HEK293 (cell line): ENCODE data around the gene OLA1.

Source experiments
- CTCF ChIA-PET: fragments of 350-600 bp; formaldehyde crosslinking; extraction: SDS; loops from one replicate; lab custom pipeline; 2021; ENCODE audit warnings: antibody characterized with exemption; lab: Yijun Ruan, JAX
- POLR2A ChIA-PET: fragments of 300-600 bp; formaldehyde crosslinking; extraction: SDS; loops from one replicate; lab custom pipeline; 2020; ENCODE audit warnings: antibody characterized with exemption, inconsistent platforms; lab: Yijun Ruan, JAX
- H3K27ac ChIP-seq: fragments of 200-500 bp; sonication (Bioruptor generic); 2 replicates; pipeline ENCODE4 v1.5.1; 2014; ENCODE audit warnings: low read depth, low read length, control low read depth, inconsistent platforms; ENCODE audit errors: extremely low read depth
- H3K36me3 ChIP-seq, 2 experiments: fragments of 200-500 bp in 1 of 2; sonication (Bioruptor generic) in 1 of 2; 1 replicate in 1 of 2; 2 replicates in 1 of 2; pipeline ENCODE4 v1.5.1; 2014 to 2017; ENCODE audit warnings: inconsistent platforms in 2 of 2, low read length in 2 of 2; ENCODE audit not compliant: control insufficient read depth in 2 of 2, insufficient read depth in 1 of 2
- H3K4me1 ChIP-seq: fragments of 200-500 bp; sonication (Bioruptor generic); 2 replicates; pipeline ENCODE4 v1.5.1; 2014; ENCODE audit warnings: mild to moderate bottlenecking, low read length, inconsistent platforms; ENCODE audit not compliant: control insufficient read depth, insufficient read depth
- H3K4me3 ChIP-seq: 2 replicates; pipeline ENCODE4 v1.5.1; 2011; ENCODE audit warnings: low read depth, mild to moderate bottlenecking, control low read depth, low read length, moderate library complexity
- H3K9me3 ChIP-seq: fragments of 200-500 bp; sonication (Bioruptor generic); 2 replicates; pipeline ENCODE4 v1.5.1; 2014; ENCODE audit warnings: low read depth, low read length, inconsistent platforms; ENCODE audit not compliant: control insufficient read depth, insufficient read depth
- BCL11A ChIP-seq: fragments of 450-650 bp; formaldehyde crosslinking; IDR thresholded peaks from 2 replicates; pipeline ENCODE4 v1.5.1; 2016; ENCODE audit warnings: low read depth, missing biosample characterization, missing genetic modification characterization
- EGR2 ChIP-seq: fragments of 450-650 bp; formaldehyde crosslinking; IDR thresholded peaks from 2 replicates; pipeline ENCODE4 v1.5.1; 2016; ENCODE audit warnings: low read depth, missing biosample characterization, missing genetic modification characterization
- HOXD13 ChIP-seq: sonication (generic); formaldehyde crosslinking; IDR thresholded peaks from 2 replicates; pipeline ENCODE4 v1.8.0; 2022; ENCODE audit warnings: missing genetic modification reagents, borderline replicate concordance
- KLF1 ChIP-seq: fragments of 450-650 bp; formaldehyde crosslinking; IDR thresholded peaks from 2 replicates; pipeline ENCODE4 v1.5.1; 2016; ENCODE audit warnings: missing biosample characterization, missing genetic modification characterization
- KLF8 ChIP-seq: fragments of 450-650 bp; formaldehyde crosslinking; IDR thresholded peaks from 2 replicates; pipeline ENCODE4 v1.5.1; 2016; ENCODE audit warnings: missing biosample characterization, missing genetic modification characterization
- PRDM6 ChIP-seq: fragments of 450-650 bp; formaldehyde crosslinking; IDR thresholded peaks from 2 replicates; pipeline ENCODE4 v1.5.1; 2017; ENCODE audit warnings: missing biosample characterization, missing genetic modification characterization
- REST ChIP-seq: fragments of 450-650 bp; formaldehyde crosslinking; IDR thresholded peaks from 2 replicates; pipeline ENCODE4 v1.5.1; 2016; ENCODE audit warnings: missing biosample characterization, missing genetic modification characterization
- SCRT2 ChIP-seq: fragments of 450-650 bp; formaldehyde crosslinking; IDR thresholded peaks from 2 replicates; pipeline ENCODE4 v1.5.1; 2016; ENCODE audit warnings: missing biosample characterization, missing genetic modification characterization
- SETDB1 ChIP-seq: IDR thresholded peaks from one replicate; pipeline ENCODE4 v1.6.1; 2017; ENCODE audit warnings: mild to moderate bottlenecking, low read length, moderate library complexity, mixed read lengths; ENCODE audit not compliant: insufficient read length
- YY1 ChIP-seq: fragments of 450-650 bp; formaldehyde crosslinking; IDR thresholded peaks from 2 replicates; pipeline ENCODE4 v1.5.1; 2018; ENCODE audit warnings: missing biosample characterization, missing genetic modification characterization
- ZBTB48 ChIP-seq: fragments of 450-650 bp; formaldehyde crosslinking; IDR thresholded peaks from 2 replicates; pipeline ENCODE4 v1.5.1; 2016; ENCODE audit warnings: missing biosample characterization, missing genetic modification characterization
- ZBTB8A ChIP-seq: fragments of 450-650 bp; formaldehyde crosslinking; IDR thresholded peaks from 2 replicates; pipeline ENCODE4 v1.5.1; 2016; ENCODE audit warnings: missing biosample characterization, missing genetic modification characterization
- ZNF114 ChIP-seq: fragments of 450-650 bp; formaldehyde crosslinking; IDR thresholded peaks from 2 replicates; pipeline ENCODE4 v1.5.0; 2017; ENCODE audit warnings: missing biosample characterization, missing genetic modification characterization
- ZNF169 ChIP-seq: fragments of 450-650 bp; formaldehyde crosslinking; IDR thresholded peaks from 2 replicates; pipeline ENCODE4 v1.5.1; 2016; ENCODE audit warnings: missing biosample characterization, missing genetic modification characterization
- ZNF221 ChIP-seq: fragments of 450-650 bp; formaldehyde crosslinking; IDR thresholded peaks from 2 replicates; pipeline ENCODE4 v1.5.1; 2017; ENCODE audit warnings: missing biosample characterization, missing genetic modification characterization, borderline replicate concordance
- ZNF341 ChIP-seq: fragments of 450-650 bp; formaldehyde crosslinking; IDR thresholded peaks from 2 replicates; pipeline ENCODE4; 2016; ENCODE audit warnings: low read depth, missing biosample characterization, missing genetic modification characterization
- ZNF501 ChIP-seq: fragments of 450-650 bp; formaldehyde crosslinking; IDR thresholded peaks from 2 replicates; pipeline ENCODE4 v1.5.1; 2016; ENCODE audit warnings: missing biosample characterization, missing genetic modification characterization
- ZNF510 ChIP-seq: fragments of 450-650 bp; formaldehyde crosslinking; IDR thresholded peaks from 2 replicates; pipeline ENCODE4 v1.5.1; 2018; ENCODE audit warnings: mild to moderate bottlenecking, missing genetic modification characterization, missing biosample characterization; ENCODE audit not compliant: insufficient replicate concordance
- ZNF521 ChIP-seq: fragments of 450-650 bp; formaldehyde crosslinking; IDR thresholded peaks from 2 replicates; pipeline ENCODE4 v1.5.1; 2017; ENCODE audit warnings: missing biosample characterization, mild to moderate bottlenecking, missing genetic modification characterization
- ZNF558 ChIP-seq: fragments of 450-650 bp; formaldehyde crosslinking; IDR thresholded peaks from 2 replicates; pipeline ENCODE4 v1.5.1; 2016; ENCODE audit warnings: missing biosample characterization, missing genetic modification characterization
- ZNF560 ChIP-seq: fragments of 450-650 bp; formaldehyde crosslinking; IDR thresholded peaks from 2 replicates; pipeline ENCODE4 v1.5.1; 2017; ENCODE audit warnings: missing biosample characterization, missing genetic modification characterization, borderline replicate concordance
- ZNF654 ChIP-seq: fragments of 450-650 bp; formaldehyde crosslinking; IDR thresholded peaks from 2 replicates; pipeline ENCODE4 v1.5.1; 2016; ENCODE audit warnings: low read depth, missing biosample characterization, missing genetic modification characterization
- ZNF792 ChIP-seq: fragments of 450-650 bp; formaldehyde crosslinking; IDR thresholded peaks from 2 replicates; pipeline ENCODE4 v1.5.1; 2016; ENCODE audit warnings: missing biosample characterization, missing genetic modification characterization
- TF ChIP-seq, protein P1 (sequence below): fragments of 450-650 bp; formaldehyde crosslinking; IDR thresholded peaks from 2 replicates; pipeline ENCODE4 v1.5.1; 2016; ENCODE audit warnings: missing biosample characterization, missing genetic modification characterization

Gene OLA1

GRCh38 chr2:174025271-174026121 lies 222.8 kb downstream of the OLA1 start (continued):
- TF ChIP-seq ZNF501 (tag by site-specific recombination) (no peak), ZNF558 (tag by site-specific recombination) (no peak), ZNF169 (no peak)

GRCh38 chr2:174024524-174025270 lies 223.6 kb downstream of the OLA1 start:
- Histone ChIP-seq H3K9me3 (no peaks in the 10 kb centered on the region), H3K4me1 (no peaks in the 10 kb centered on the region), H3K27ac (no peak overlapping the region), H3K4me3 (no peak overlapping the region), H3K36me3 (no peaks in the 10 kb centered on the region)
- CTCF ChIA-PET: interaction anchor here (0.7 kb wide), 1 partner anchor 37 kb away, joined by 3 read pairs; no protein-coding TSS in a partner anchor
- POLR2A ChIA-PET: no interaction called here
- TF ChIP-seq SETDB1: peak; percentile 83
- TF ChIP-seq ZNF341: 0 out of 2 replicates have a peak, but pooled peaks have one; percentile 39
- TF ChIP-seq, protein P1, sequence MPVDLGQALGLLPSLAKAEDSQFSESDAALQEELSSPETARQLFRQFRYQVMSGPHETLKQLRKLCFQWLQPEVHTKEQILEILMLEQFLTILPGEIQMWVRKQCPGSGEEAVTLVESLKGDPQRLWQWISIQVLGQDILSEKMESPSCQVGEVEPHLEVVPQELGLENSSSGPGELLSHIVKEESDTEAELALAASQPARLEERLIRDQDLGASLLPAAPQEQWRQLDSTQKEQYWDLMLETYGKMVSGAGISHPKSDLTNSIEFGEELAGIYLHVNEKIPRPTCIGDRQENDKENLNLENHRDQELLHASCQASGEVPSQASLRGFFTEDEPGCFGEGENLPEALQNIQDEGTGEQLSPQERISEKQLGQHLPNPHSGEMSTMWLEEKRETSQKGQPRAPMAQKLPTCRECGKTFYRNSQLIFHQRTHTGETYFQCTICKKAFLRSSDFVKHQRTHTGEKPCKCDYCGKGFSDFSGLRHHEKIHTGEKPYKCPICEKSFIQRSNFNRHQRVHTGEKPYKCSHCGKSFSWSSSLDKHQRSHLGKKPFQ: no peak
- TF ChIP-seq BCL11A: no peak
- TF ChIP-seq ZBTB48 (tag by site-specific recombination): no peak
- no peak for TF ChIP-seq ZNF792
- TF ChIP-seq PRDM6 (tag by site-specific recombination): peak; percentile 63
- TF ChIP-seq SCRT2 (tag by site-specific recombination): no peak
- no peak for TF ChIP-seq ZNF560 (tag by site-specific recombination)
- no peak for TF ChIP-seq ZNF510 (tag by site-specific recombination)
- TF ChIP-seq ZNF221: no peak
- TF ChIP-seq ZNF654 (tag by site-specific recombination): no peak

DNA sequence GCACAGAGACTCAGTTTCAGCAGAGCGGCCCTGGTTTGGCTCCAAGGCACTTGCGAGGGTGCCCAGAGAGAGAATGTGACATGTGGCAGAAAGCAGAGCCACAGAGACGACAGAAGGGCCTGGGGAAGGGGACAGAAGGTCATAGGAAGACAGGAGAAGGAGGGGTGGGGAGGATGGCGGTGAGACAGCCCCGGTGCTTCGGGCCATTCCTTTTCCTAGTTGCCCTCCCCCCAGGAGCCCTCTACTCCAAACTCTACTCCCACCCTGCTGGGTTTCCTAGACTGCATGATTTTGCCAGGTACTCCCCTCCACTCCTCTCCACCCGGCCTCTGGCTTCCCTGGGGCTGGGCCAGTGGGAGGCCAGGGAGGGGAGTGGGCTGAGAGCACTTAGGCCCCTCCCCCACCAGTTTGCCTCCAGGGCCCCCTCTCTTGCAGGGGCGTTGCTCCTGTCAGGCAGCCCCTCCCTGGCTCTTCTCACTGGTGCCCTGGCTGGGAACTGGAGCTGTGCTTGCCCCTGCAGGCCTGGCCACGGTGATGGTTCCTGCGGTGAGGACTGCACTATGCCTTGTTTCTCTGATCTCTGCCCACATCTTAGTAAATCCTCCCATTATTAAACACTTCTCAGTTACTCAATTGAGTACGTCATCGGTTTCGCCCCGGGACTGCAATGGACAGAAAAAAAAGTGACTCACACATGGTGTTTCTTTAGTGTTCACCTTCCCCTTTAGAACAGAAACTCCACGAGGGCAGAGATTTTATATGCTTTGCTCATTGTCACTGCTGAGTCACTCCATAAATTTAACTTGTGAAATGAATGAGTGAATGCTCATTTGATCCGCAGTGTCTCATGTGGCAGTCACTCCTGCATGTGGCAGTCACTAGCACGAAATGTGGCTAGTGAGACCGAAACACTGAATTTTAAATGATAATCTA lies 224.5 kb downstream of the OLA1 start:
- POLR2A ChIA-PET: no interaction called here
- Histone ChIP-seq H3K4me3 (no peak overlapping the region), H3K9me3 (no peaks in the 10 kb centered on the region), H3K4me1 (no peaks in the 10 kb centered on the region), H3K36me3 (no peaks in the 10 kb centered on the region), H3K27ac (no peak overlapping the region)
- CTCF ChIA-PET: interaction anchor here (0.7 kb wide), 1 partner anchor 36 kb away, joined by 3 read pairs; no protein-coding TSS in a partner anchor
- TF ChIP-seq ZBTB8A (no peak), YY1 (tag by site-specific recombination) (no peak), HOXD13 (no peak), ZNF114 (tag by site-specific recombination) (no peak), KLF8 (tag by site-specific recombination) (no peak), KLF1 (tag by site-specific recombination) (peak; percentile 50), ZNF510 (tag by site-specific recombination) (no peak), ZNF521 (tag by site-specific recombination) (no peak), EGR2 (tag by site-specific recombination) (peak; percentile 39; the same call in 1 of the 2 replicates), REST (tag by site-specific recombination) (no peak)
